IPS DF 6.9 (cell line): ENCODE measurements around the gene CYP3A5.
A peak's percentile ranks its signal among the peaks of the same experiment; 100 is the strongest.
"Not testable (repeated sequence)": the region's sequence is repeated elsewhere in the genome, so short reads cannot be mapped to it uniquely, and the experiment has no call there.

Experiments used
- DNase-seq: peaks from one replicate; pipeline ENCODE4 v3.0.0-alpha.2; 2013; ENCODE audit warnings: low read depth, low spot score
- H3K27ac ChIP-seq: one replicate; pipeline ENCODE4 v1.5.1; 2013; ENCODE audit warnings: low read length, control low read depth
- H3K27me3 ChIP-seq: 2 replicates; pipeline ENCODE4 v1.6.1; 2013; ENCODE audit warnings: mild to moderate bottlenecking, low read length; ENCODE audit not compliant: control insufficient read depth, insufficient read depth
- H3K36me3 ChIP-seq: 2 replicates; pipeline ENCODE4 v1.6.1; 2013; ENCODE audit warnings: low read length; ENCODE audit not compliant: control insufficient read depth, insufficient read depth
- H3K4me1 ChIP-seq: 2 replicates; pipeline ENCODE4 v1.6.1; 2013; ENCODE audit warnings: low read length; ENCODE audit not compliant: control insufficient read depth, insufficient read depth
- H3K4me3 ChIP-seq: 2 replicates; pipeline ENCODE4 v1.5.1; 2013; ENCODE audit warnings: mild to moderate bottlenecking, low read length
- H3K9me3 ChIP-seq: 2 replicates; pipeline ENCODE4 v1.6.1; 2013; ENCODE audit warnings: low read length, inconsistent platforms; ENCODE audit not compliant: control insufficient read depth, insufficient read depth
- WGBS: extraction: QIAGEN DNeasy Blood & Tissue Kit; methylation state at CpG from one replicate; pipeline ENCODE4 v1.1.7; 2013; ENCODE audit warnings: mixed read lengths, missing lambda C conversion rate; ENCODE audit not compliant: insufficient read length, insufficient coverage; 5-methylcytosine and 5-hydroxymethylcytosine counted together

Gene CYP3A5

GRCh38 chr7:99699946-99700345 is 20.1 kb upstream of the CYP3A5 start:
- H3K27ac ChIP-seq, result no peak overlapping the region
- no peaks in the 10 kb centered on the region for H3K4me1 ChIP-seq
- DNase-seq, result no peak
- no peaks in the 10 kb centered on the region for H3K27me3 ChIP-seq
- no CpG with 5 or more reads among the region's 5 CpGs for WGBS
- H3K36me3 ChIP-seq, result no peaks in the 10 kb centered on the region
- no peaks in the 10 kb centered on the region for H3K9me3 ChIP-seq
- H3K4me3 ChIP-seq, result no peak overlapping the region

- no CpG with 5 or more reads among the region's 6 CpGs for WGBS
- not testable (repeated sequence) for H3K27me3 ChIP-seq, H3K4me1 ChIP-seq, H3K9me3 ChIP-seq, H3K27ac ChIP-seq, H3K4me3 ChIP-seq, DNase-seq, H3K36me3 ChIP-seq
These were observed 19.3 kb upstream of the CYP3A5 start for GRCh38 chr7:99698867-99699730.

- no peak for DNase-seq
- H3K27ac ChIP-seq, result no peak overlapping the region
- no CpG with 5 or more reads among the region's 1 CpG for WGBS
These were observed 15.1 kb upstream of the CYP3A5 start for GRCh38 chr7:99694912-99695304.

GRCh38 chr7:99694201-99694911 is 14.6 kb upstream of the CYP3A5 start:
- no CpG with 5 or more reads among the region's 5 CpGs for WGBS
- H3K4me1 ChIP-seq, result peaks cover 2% of the 10 kb centered on the region
- no peak for DNase-seq

More at GRCh38 chr7:99694912-99695304, 15.1 kb upstream of the CYP3A5 start:
- no peaks in the 10 kb centered on the region for H3K27me3 ChIP-seq
- no peak overlapping the region for H3K4me3 ChIP-seq
- H3K4me1 ChIP-seq, result peaks cover 2% of the 10 kb centered on the region
- H3K36me3 ChIP-seq, result no peaks in the 10 kb centered on the region
- H3K9me3 ChIP-seq, result no peaks in the 10 kb centered on the region

GRCh38 chr7:99693427-99694200 is 13.8 kb upstream of the CYP3A5 start:
- Histone ChIP-seq H3K9me3 (no peaks in the 10 kb centered on the region), H3K4me3 (no peak overlapping the region), H3K27me3 (no peaks in the 10 kb centered on the region), H3K27ac (no peak overlapping the region), H3K4me1 (peaks cover 2% of the 10 kb centered on the region), H3K36me3 (no peaks in the 10 kb centered on the region)
- peak; percentile 13 for DNase-seq
- no CpG with 5 or more reads among the region's 9 CpGs for WGBS

More at GRCh38 chr7:99694201-99694911, 14.6 kb upstream of the CYP3A5 start:
- H3K9me3 ChIP-seq, result no peaks in the 10 kb centered on the region
- H3K36me3 ChIP-seq, result no peaks in the 10 kb centered on the region
- no peak overlapping the region for H3K4me3 ChIP-seq
- H3K27ac ChIP-seq, result no peak overlapping the region
- no peaks in the 10 kb centered on the region for H3K27me3 ChIP-seq

- WGBS, result no CpG with 5 or more reads among the region's 5 CpGs
- Histone ChIP-seq H3K27me3 (no peaks in the 10 kb centered on the region), H3K4me1 (peaks cover 2% of the 10 kb centered on the region), H3K4me3 (no peak overlapping the region), H3K9me3 (no peaks in the 10 kb centered on the region), H3K27ac (no peak overlapping the region), H3K36me3 (no peaks in the 10 kb centered on the region)
- no peak for DNase-seq
These were observed 13.3 kb upstream of the CYP3A5 start for GRCh38 chr7:99693100-99693426.

GRCh38 chr7:99692563-99692962 is 12.8 kb upstream of the CYP3A5 start:
- not testable (repeated sequence) for H3K9me3 ChIP-seq, DNase-seq, H3K4me1 ChIP-seq, H3K36me3 ChIP-seq, H3K27me3 ChIP-seq, H3K27ac ChIP-seq, H3K4me3 ChIP-seq
- no CpG with 5 or more reads among the region's 6 CpGs for WGBS

- not testable (repeated sequence) for H3K27ac ChIP-seq, H3K36me3 ChIP-seq, H3K4me3 ChIP-seq, H3K27me3 ChIP-seq, DNase-seq, H3K9me3 ChIP-seq, H3K4me1 ChIP-seq
- no CpG with 5 or more reads among the region's 1 CpG for WGBS
These were observed 11.9 kb upstream of the CYP3A5 start for GRCh38 chr7:99691658-99692057.

GRCh38 chr7:99690918-99691317 is 11.1 kb upstream of the CYP3A5 start:
- not testable (repeated sequence) for H3K4me1 ChIP-seq, H3K27ac ChIP-seq, DNase-seq, H3K9me3 ChIP-seq, H3K4me3 ChIP-seq, H3K36me3 ChIP-seq, H3K27me3 ChIP-seq
- no CpG with 5 or more reads among the region's 4 CpGs for WGBS

- not testable (repeated sequence) for H3K36me3 ChIP-seq, DNase-seq, H3K4me3 ChIP-seq, H3K27ac ChIP-seq, H3K4me1 ChIP-seq, H3K27me3 ChIP-seq, H3K9me3 ChIP-seq
- WGBS, result no CpG with 5 or more reads among the region's 14 CpGs
These were observed 6.2 kb upstream of the CYP3A5 start for GRCh38 chr7:99685871-99686608.
